Fibroblast of lung (primary cell): Measurements from ENCODE around the gene PNPLA8.

Experiments used
- CTCF ChIP-seq, 2 donors: IDR thresholded peaks in 1 of 2; conservative IDR thresholded peaks in 1 of 2; 1 replicate in 1 of 2; 2 replicates in 1 of 2; pipeline ENCODE4 v1.5.1; 2011 to 2012; ENCODE audit warnings: low read length in 2 of 2, control low read depth in 1 of 2, inconsistent platforms in 1 of 2, low read depth in 1 of 2, mild to moderate bottlenecking in 1 of 2
- EZH2 ChIP-seq: IDR thresholded peaks from 2 replicates; pipeline ENCODE4 v1.5.1; 2012; ENCODE audit warnings: low read length, control low read depth, mild to moderate bottlenecking; ENCODE audit errors: missing control alignments

GRCh38 chr7:108454674-108455550 lies 71.0 kb downstream of the PNPLA8 start:
- TF ChIP-seq CTCF (conservative IDR thresholded peaks at IDR 0.05 in 1 of 2, IDR thresholded peaks at IDR 0.05 in 1 of 2; ENCODE audit: low read depth in 1 of 2, low read length in 2 of 2) (peak in 1 of 2 donors; percentile 18), EZH2 (no peak)
